ENCODE measurements around the gene GRIN3B.

DNA sequence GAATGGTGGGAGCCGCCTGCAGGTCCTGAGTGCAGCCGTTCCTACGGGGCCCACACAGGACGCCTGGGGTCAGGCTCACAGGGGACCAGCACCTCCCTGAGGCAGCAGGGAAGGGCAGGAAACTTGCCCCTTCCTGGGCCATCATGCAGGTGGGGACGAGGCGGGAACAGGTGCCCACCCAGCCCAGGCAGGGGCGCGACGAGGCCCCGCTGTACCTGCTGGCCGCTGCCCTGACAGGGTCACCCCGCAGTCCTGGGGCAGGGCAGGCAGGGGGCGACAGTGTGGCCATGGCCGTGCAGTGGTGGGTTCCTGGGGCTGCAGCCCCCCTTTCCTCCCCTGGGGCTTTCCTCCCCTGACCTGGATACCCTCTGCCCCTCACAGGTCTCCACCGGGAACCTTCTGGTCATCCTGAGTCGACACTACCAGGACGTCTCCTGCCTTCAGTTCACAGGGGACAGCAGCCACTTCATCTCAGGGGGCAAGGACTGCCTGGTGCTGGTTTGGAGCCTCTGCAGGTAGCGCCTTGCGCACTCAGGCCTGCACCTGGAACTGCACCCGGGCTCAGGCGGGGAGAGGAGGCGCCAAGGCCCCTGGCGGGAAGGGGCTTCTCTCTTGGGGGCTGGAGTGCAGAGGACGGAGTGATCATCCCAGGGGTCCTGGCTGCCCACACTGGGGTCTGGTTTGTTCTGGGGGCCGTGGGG, 10.7 kb upstream of the GRIN3B start:
- TF ChIP-seq, protein P1, sequence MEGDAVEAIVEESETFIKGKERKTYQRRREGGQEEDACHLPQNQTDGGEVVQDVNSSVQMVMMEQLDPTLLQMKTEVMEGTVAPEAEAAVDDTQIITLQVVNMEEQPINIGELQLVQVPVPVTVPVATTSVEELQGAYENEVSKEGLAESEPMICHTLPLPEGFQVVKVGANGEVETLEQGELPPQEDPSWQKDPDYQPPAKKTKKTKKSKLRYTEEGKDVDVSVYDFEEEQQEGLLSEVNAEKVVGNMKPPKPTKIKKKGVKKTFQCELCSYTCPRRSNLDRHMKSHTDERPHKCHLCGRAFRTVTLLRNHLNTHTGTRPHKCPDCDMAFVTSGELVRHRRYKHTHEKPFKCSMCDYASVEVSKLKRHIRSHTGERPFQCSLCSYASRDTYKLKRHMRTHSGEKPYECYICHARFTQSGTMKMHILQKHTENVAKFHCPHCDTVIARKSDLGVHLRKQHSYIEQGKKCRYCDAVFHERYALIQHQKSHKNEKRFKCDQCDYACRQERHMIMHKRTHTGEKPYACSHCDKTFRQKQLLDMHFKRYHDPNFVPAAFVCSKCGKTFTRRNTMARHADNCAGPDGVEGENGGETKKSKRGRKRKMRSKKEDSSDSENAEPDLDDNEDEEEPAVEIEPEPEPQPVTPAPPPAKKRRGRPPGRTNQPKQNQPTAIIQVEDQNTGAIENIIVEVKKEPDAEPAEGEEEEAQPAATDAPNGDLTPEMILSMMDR (IDR thresholded peaks at IDR 0.05) = peak in 2 of 6 experiments; percentile 8 to 9
- TF ChIP-seq POLR2A (IDR thresholded peaks at IDR 0.05) (no peak), EP300 (IDR thresholded peaks at IDR 0.05) (no peak)
